Renal cortex interstitium (tissue), 15 donors: ENCODE results near the gene LPAR4. TPM values are rescaled to one million over a fixed set of nuclear protein-coding genes. Genes with fewer than 3 reads are reported as not detected.
A peak's percentile ranks its signal among the peaks of the same experiment; 100 is the strongest.

ENCODE experiments used
- DNase-seq, 11 donors: peaks; one replicate each; pipeline ENCODE4 v3.0.0-alpha.2; 2013; ENCODE audit warnings: low read depth in 9 of 11, low spot score in 4 of 11; ENCODE audit errors: extremely low read depth in 1 of 11
- long read RNA-seq, 16 experiments: transcript quantifications; one replicate each; lab custom pipeline, GENCODE V29; 2026
- polyA plus RNA-seq, 3 donors: library from polyadenylated mRNA; unstranded; fragments of 120-200 nt; gene quantifications; one replicate each; pipeline ENCODE4 v1.2.1, GENCODE V29; 2013; ENCODE audit not compliant: insufficient read length in 3 of 3

Gene LPAR4, protein sequence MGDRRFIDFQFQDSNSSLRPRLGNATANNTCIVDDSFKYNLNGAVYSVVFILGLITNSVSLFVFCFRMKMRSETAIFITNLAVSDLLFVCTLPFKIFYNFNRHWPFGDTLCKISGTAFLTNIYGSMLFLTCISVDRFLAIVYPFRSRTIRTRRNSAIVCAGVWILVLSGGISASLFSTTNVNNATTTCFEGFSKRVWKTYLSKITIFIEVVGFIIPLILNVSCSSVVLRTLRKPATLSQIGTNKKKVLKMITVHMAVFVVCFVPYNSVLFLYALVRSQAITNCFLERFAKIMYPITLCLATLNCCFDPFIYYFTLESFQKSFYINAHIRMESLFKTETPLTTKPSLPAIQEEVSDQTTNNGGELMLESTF
- polyA plus RNA-seq = 10 to 100 TPM; 14.8 to 24.2 (median 17.6) TPM
- long read RNA-seq, donor 1 = 0 reads
- long read RNA-seq, donor 2, partial matches to known transcripts = 0 of 4 reads
- long read RNA-seq, donor 2, other reads (novel, unspliced or antisense) = 0 of 4 reads
- long read RNA-seq, donor 3, partial matches to known transcripts = 0 of 2 reads
- long read RNA-seq, donor 3, other reads (novel, unspliced or antisense) = 0 of 2 reads
- long read RNA-seq, donor 4, partial matches to known transcripts = 0 of 5 reads
- long read RNA-seq, donor 4, other reads (novel, unspliced or antisense) = 0 of 5 reads
- long read RNA-seq, donor 5, partial matches to known transcripts = 11 of 16 reads
- long read RNA-seq, donor 5, other reads (novel, unspliced or antisense) = 0 of 16 reads
- long read RNA-seq, donor 6, partial matches to known transcripts = 0 of 1 reads
- long read RNA-seq, donor 6, other reads (novel, unspliced or antisense) = 0 of 1 reads
- long read RNA-seq, donor 7, partial matches to known transcripts = 0 of 1 reads
- long read RNA-seq, donor 7, other reads (novel, unspliced or antisense) = 0 of 1 reads
- long read RNA-seq, donor 8, partial matches to known transcripts = 7 of 10 reads
- long read RNA-seq, donor 8, other reads (novel, unspliced or antisense) = 0 of 10 reads
- long read RNA-seq, donor 9, partial matches to known transcripts = 0 of 4 reads
- long read RNA-seq, donor 9, other reads (novel, unspliced or antisense) = 0 of 4 reads
- long read RNA-seq, donor 10, partial matches to known transcripts = 0 of 1 reads
- long read RNA-seq, donor 10, other reads (novel, unspliced or antisense) = 0 of 1 reads
- long read RNA-seq, donor 11 = 0 reads
- long read RNA-seq, donor 12, partial matches to known transcripts = 0 of 1 reads
- long read RNA-seq, donor 12, other reads (novel, unspliced or antisense) = 0 of 1 reads
- long read RNA-seq, donor 13, transcript LPAR4-205 (5 exons, 2,155 nt) = major isoform, 6 of 18 reads
- long read RNA-seq, donor 13, partial matches to known transcripts = 11 of 18 reads
- long read RNA-seq, donor 13, other reads (novel, unspliced or antisense) = 0 of 18 reads
- long read RNA-seq, donor 14 = 0 reads
- long read RNA-seq, donor 15, partial matches to known transcripts = 0 of 1 reads
- long read RNA-seq, donor 15, other reads (novel, unspliced or antisense) = 0 of 1 reads
- long read RNA-seq, donor 16, partial matches to known transcripts = 0 of 2 reads
- long read RNA-seq, donor 16, other reads (novel, unspliced or antisense) = 0 of 2 reads

GRCh38 chrX:78747489-78747888 is at the start of gene LPAR4:
Gene LPAR4, plus strand, starts transcription at chrX:78747720. Its CDS starts 7,150 bp downstream, at chrX:78754870.
- peak; percentile 7 to 44 (median 26) for DNase-seq

GRCh38 chrX:78706071-78706470 is 41.4 kb upstream of the LPAR4 start:
- DNase-seq = no peak

DNA sequence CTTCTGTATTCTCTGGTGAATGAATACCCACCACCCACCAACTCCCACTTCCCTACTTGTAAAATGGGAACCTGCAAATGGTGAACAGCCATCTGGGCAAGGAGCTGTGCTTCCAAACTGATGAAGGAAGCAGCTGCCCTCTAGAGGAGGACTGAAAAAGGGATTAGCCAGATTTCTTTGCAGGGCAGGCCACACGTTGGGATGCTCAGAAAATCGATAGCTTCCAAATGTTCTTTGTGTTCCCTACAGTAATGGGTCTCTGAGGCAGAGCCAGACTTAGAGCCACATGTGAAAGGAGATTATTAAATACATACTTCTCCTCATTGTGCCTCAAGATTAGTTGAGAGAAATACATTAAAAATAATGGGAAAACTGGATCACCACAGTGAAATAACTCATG is 39.3 kb upstream of the LPAR4 start:
- no peak for DNase-seq

DNA sequence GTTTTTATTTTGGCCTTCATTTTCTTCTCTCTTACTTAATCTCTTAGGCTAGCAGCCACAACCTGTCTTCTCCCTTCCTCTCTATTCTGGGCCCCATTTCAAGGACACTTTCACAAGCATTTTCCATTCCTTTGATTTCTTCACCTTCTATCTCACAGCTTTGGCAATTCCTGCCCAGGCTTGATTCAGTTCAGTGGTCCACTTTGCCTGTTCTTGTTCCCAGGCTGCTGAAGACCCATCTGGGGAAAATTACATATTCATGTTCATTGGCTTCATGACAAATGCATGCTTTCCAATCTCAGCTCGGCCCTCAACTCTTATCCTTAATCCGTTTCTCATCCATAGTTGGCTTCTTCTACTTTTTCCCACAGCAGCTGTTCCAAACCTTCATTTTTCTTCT is 38.7 kb upstream of the LPAR4 start:
- no peak for DNase-seq

- DNase-seq = no peak
Observed at GRCh38 chrX:78710171-78710570, 37.3 kb upstream of the LPAR4 start.

- no peak for DNase-seq
Observed at GRCh38 chrX:78712336-78712735, 35.2 kb upstream of the LPAR4 start.

DNA sequence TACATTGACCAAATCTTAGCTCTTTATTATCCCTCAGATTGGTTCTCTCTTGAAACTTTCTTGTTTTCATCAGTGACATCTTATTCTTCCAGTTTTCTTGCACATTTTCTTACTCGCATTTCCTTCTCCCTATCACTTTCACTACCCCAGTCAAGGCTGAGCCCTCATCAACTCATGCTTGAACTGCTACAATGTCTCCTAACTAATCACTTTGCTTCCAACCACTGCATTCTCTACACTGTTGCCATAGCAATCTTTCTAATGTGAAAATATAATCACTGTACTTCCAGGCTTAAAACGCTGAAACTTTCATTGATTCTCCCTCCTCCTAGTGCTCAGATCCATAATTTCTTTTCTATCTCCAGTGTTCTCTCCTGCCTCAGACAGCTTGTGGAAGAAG is 22.2 kb upstream of the LPAR4 start:
- no peak for DNase-seq

- DNase-seq = no peak
Observed at GRCh38 chrX:78746496-78746895, 1.0 kb upstream of the LPAR4 start.

- peak in 1 of 11 donors; percentile 7 for DNase-seq
Observed at GRCh38 chrX:78747971-78748370, 451 bp downstream of the LPAR4 start.

DNA sequence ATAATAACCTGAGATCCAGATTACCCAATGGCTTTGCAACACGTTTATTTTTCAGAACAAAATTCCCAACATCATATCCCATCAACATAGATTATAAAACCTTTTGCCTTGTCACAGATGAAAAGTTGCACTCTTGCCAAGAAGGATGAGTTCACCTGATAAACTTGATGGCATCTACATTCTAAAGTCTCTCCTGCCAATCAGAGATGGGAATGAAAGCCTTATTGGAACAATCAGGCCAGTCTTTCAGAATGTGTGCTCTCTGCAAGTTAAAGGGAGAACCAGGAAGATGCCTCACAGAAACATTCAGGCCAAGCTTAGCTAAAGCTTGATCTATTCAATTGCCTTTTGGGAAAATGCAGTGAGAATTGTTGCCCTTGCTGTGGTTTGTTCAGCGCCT is 1.3 kb downstream of the LPAR4 start:
- no peak for DNase-seq

- no peak for DNase-seq
Observed at GRCh38 chrX:78753571-78753970, 6.1 kb downstream of the LPAR4 start.

- no peak for DNase-seq
Observed at GRCh38 chrX:78754917-78755316, 7.4 kb downstream of the LPAR4 start.

DNA sequence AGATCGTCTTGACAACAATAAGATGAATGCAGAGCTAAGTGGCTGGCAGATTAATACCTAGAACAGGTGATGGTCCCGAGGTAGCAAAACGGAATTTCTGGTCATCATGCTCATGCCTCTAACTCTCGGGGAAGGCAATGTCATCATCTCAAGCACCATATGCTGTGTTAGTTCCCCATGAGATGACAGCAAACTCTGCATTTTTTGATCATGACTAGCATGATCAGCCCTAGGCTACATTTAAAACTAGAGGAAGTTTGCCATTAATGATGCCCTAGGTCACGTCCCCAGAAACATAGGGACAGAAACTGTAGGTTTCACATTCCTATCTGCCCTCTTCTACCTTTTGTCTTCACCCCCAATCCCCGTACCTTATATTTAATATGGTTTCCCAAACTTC is 11.6 kb downstream of the LPAR4 start:
- DNase-seq = no peak

DNA sequence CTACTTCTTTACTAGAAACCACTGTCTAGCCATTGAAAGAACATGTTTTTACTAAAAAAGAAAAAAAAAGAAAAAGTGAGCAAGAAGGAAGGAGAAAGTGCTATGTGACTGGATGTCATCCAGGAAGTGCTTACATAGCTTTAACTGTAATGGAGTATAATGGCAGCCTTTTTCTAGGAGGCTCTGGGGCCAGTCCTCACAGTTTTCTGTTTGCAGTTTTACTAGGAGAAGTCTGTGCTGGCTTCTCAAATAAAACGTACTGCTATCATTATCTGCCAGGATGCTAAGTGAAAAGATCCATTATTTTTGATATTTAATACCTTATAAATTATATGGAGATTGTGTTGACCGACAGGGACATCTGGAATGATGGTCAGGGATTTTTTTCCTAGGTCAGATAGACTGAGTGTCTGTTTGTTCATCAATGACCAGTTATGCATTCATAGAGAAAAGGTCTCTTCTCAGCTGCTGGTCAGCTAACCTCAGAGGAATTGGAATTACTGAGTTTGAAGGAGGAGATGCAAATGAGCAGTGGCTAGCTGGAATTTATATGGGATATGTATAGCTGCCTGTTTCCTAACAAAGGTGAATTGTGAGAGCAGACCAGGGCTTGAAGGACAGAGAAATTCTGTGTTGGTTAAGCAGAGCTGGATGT is 21.7 kb downstream of the LPAR4 start:
- DNase-seq = no peak

DNA sequence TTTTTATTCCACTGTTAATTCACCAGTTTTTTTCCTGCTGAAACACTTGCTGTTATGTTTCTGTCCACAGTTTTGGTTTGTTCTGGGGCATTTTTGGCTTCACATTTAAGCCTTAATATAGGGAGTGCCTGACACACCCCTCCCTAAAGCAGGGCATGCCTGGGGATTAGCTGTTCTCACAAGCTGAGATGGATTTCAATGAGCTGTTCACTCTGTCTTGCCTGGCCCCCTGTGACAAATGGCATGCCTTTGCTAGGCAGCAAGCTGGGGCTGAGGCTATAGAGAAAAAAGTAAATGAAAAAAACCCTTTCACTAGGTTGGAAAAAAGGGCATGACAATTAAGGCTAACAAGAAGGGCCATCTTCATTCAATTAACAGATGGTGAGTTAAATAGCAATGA is 22.4 kb downstream of the LPAR4 start:
- DNase-seq = no peak

- DNase-seq = no peak
Observed at GRCh38 chrX:78796916-78797315, 49.4 kb downstream of the LPAR4 start.

DNA sequence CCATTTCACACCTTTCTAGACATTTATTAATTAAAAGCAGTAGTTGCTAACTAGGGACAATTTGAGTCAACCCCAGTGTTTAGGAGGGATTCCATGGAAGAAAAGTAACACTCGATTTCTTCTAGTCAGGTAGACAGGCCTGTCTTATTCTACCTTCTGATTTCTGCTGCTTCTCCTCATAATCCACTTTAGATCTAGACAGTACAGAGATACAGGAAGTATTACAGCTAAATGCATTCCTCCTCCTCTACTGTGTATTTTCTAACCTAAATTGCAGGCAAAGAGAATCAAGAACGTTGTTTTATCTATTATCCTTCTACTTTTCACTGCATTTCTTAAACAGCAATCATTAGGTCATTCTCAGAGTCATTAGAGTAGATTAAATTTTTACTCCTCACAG is 52.6 kb downstream of the LPAR4 start:
- no peak for DNase-seq

GRCh38 chrX:78800694-78801093 is 53.2 kb downstream of the LPAR4 start:
- DNase-seq = no peak
